Stimulated activated CD4-positive, alpha-beta T cell treated with anti-CD3 and anti-CD28 coated beads, Interleukin-4, amount 100 ng/mL, for 24 hours (primary cell): Measurements from ENCODE around the gene C12orf43.

Experiments used
- DNase-seq: peaks from one replicate; pipeline ENCODE4 v3.0.0-alpha.2; 2020

The C12orf43 gene

GRCh38 chr12:121026274-121027045 lies 10.2 kb upstream of the C12orf43 start:
- no peak for DNase-seq

- DNase-seq, result no peak
Observed at GRCh38 chr12:121025442-121026226, 9.3 kb upstream of the C12orf43 start.

GRCh38 chr12:121023799-121024198 lies 7.5 kb upstream of the C12orf43 start:
- DNase-seq, result no peak

- no peak for DNase-seq
Observed at GRCh38 chr12:121022713-121023112, 6.4 kb upstream of the C12orf43 start.

- DNase-seq, result no peak
Observed at GRCh38 chr12:121021754-121022153, 5.5 kb upstream of the C12orf43 start.

- DNase-seq, result no peak
Observed at GRCh38 chr12:121018860-121019617, 2.8 kb upstream of the C12orf43 start.

GRCh38 chr12:121017966-121018491 lies 1.7 kb upstream of the C12orf43 start:
- no peak for DNase-seq

GRCh38 chr12:121013715-121014114 lies 2.6 kb downstream of the C12orf43 start:
- DNase-seq, result no peak

- DNase-seq, result no peak
Observed at GRCh38 chr12:121011820-121012219, 4.5 kb downstream of the C12orf43 start.

- no peak for DNase-seq
Observed at GRCh38 chr12:121010860-121011259, 5.4 kb downstream of the C12orf43 start.

GRCh38 chr12:121009741-121010140 lies 6.5 kb downstream of the C12orf43 start:
- no peak for DNase-seq

GRCh38 chr12:121008347-121009098 lies 7.8 kb downstream of the C12orf43 start:
- no peak for DNase-seq

GRCh38 chr12:121005346-121005815 lies 10.9 kb downstream of the C12orf43 start:
- peak; percentile 56 for DNase-seq

- no peak for DNase-seq
Observed at GRCh38 chr12:121004253-121004815, 12.0 kb downstream of the C12orf43 start.

GRCh38 chr12:121003650-121004049 lies 12.6 kb downstream of the C12orf43 start:
- no peak for DNase-seq

GRCh38 chr12:121001841-121002483 lies 14.3 kb downstream of the C12orf43 start:
- no peak for DNase-seq

GRCh38 chr12:121001060-121001459 lies 15.2 kb downstream of the C12orf43 start:
- no peak for DNase-seq

- DNase-seq, result no peak
Observed at GRCh38 chr12:121000530-121000929, 15.8 kb downstream of the C12orf43 start.

- DNase-seq, result no peak
Observed at GRCh38 chr12:120999191-121000120, 16.8 kb downstream of the C12orf43 start.

GRCh38 chr12:120998435-120998834 lies 17.9 kb downstream of the C12orf43 start:
- DNase-seq, result no peak
